ENCODE data around the gene LCN1. TPM values are rescaled to one million over a fixed set of nuclear protein-coding genes. Genes with fewer than 3 reads are reported as not detected.
"Not testable (repeated sequence)": the region's sequence is repeated elsewhere in the genome, so short reads cannot be mapped to it uniquely, and the experiment has no call there.

LCN1 gene
- total RNA-seq, 2 experiments from 2014 or later: not detected

DNA sequence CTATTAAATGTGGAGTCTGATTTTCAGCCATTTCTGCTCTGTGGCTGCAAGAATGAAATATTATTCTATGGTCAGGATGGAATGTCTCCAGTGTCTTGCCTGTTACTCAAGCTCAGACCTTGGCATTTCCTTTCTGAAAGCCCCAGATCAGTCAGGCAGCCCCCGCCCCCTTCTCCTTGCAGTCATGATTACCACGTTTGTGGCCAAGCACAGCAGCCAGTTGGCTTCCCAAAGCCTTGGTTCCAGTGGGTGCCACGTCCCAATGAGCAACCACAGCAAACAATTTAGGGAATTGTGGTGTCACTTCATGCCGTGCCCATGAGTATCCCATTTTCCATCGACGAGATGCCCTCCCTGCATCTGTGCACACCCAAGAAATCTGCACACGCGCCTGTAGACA is 15.0 kb downstream of the LCN1 start:
- CTCF ChIA-PET: no interaction called here
- POLR2A ChIA-PET: no interaction called here

DNA sequence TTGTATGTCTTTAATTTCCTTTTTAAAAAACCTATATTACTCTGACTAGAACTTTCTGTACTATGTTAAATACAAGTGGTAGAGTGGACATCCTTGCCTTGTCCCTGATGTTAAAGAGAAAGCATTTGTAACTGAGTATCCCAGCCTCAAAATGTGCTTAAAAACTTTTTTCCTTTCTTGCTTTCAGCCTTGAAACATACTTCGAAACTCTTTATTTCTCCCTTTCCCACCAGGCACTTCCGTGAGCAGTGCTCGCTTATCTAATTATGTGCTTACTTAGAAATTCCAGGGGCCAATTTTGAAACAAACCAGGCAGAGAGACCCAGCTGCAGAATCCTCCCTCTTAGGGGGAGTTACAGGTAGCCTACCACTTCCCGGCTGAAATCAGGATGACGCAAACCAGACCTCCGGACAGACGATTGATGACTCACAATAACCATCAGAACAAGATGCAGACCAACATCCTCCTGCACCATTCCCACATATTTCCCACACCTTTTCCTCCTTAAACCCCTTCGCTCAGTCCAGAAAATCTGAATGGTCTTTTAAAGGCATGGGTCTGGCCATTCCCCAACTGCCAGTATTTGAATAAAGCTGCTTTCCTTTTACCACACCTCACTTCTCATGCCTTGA is 22.1 kb downstream of the LCN1 start:
- CTCF ChIA-PET, POLR2A ChIA-PET: not testable (repeated sequence)

DNA sequence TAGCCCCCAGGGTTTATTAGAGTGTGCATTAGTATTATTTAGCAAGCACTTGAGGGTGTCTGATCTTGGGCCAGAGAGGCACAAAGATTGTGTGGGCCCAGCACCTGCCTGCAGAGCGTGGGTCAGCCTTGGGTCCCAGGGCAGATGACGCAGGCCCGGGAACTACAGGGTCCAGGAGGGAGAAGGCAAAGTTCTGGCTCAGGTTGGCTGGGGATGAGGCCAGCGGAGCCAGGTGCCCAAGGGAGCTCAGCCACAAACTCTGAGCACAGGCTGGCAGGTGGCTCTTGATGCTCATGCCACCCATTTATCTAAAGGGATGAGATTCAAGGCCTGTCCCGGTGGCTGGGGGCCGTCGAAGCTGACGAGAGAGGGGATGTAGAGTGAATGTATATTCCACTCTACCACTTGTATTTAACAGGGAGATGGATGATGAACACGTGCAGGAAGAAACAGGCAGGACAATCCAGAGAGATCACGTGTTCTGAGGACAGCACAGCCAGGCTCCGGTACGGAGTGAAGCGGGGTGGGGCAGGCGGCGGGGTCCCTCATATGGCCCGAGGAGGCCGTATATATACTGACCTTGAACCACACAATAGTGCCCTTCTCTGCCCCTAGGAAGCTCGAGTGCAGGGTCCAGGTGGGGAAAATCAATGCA is 23.9 kb downstream of the LCN1 start:
- ChIA-PET CTCF (no interaction called here), POLR2A (no interaction called here)

DNA sequence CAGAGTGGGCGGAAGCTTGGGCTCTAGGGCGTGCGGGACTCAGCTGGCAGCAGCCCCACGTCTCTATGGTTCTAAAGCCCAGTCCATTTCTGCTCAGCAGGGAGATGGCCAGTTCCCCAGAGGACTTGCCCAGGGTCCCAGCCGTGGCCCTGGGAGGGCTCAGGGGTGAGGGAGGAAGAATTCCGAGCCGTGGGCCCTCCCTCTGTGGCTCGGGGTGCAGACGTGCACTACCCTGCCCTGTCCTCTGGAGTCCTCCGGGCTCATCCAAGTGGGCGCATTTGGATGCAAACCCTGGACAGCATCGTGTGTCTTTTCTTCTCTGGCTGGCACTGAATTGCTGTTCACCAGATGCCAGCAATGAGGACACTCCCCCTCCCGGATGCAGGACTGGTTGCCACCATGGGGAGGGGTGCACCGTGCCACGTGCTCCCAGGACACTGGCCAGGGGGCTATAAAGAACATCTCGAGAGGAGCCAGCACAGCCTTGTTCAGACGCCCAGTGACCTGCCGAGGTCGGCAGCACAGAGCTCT is 24.5 kb downstream of the LCN1 start, which contains the start of gene OBP2A:
TSS of gene OBP2A (plus strand) at position 481 of the 531 bp plus-strand sequence. CDS start 55 bp downstream, outside the sequence.
- POLR2A ChIA-PET, CTCF ChIA-PET: not testable (repeated sequence)

DNA sequence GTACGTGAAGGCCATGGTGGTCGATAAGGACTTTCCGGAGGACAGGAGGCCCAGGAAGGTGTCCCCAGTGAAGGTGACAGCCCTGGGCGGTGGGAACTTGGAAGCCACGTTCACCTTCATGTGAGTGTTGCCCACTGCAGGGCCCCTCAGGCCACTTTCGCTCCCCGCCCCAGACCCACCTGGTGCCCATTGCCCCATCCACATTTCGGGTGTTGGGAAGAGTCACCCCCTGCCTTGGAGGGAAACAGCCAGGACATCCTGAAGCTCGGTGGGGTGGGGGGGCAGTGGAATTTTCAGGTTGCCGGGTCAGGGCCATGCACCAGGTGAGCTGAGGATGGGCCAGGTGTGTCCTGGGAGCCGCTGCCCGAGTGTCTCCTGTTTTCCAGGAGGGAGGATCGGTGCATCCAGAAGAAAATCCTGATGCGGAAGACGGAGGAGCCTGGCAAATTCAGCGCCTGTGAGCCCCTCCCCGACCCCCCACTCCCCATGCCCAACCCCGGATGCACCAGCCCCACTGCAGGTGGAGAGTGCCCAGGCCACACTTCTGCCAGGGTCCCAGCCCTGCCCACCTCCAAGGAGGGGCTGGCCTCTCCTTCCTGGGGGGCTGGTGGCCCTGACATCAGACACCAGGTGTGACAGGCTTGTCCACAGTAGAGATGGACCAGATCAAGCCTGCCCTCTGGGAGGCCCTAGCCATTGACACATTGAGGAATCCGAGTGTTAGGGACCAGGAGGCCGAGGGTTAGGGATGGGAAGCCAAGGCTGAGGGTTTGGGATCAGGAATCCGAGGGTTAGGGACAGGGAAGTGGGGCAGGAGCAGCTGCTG is 25.8 kb downstream of the LCN1 start:
- POLR2A ChIA-PET, CTCF ChIA-PET: not testable (repeated sequence)

DNA sequence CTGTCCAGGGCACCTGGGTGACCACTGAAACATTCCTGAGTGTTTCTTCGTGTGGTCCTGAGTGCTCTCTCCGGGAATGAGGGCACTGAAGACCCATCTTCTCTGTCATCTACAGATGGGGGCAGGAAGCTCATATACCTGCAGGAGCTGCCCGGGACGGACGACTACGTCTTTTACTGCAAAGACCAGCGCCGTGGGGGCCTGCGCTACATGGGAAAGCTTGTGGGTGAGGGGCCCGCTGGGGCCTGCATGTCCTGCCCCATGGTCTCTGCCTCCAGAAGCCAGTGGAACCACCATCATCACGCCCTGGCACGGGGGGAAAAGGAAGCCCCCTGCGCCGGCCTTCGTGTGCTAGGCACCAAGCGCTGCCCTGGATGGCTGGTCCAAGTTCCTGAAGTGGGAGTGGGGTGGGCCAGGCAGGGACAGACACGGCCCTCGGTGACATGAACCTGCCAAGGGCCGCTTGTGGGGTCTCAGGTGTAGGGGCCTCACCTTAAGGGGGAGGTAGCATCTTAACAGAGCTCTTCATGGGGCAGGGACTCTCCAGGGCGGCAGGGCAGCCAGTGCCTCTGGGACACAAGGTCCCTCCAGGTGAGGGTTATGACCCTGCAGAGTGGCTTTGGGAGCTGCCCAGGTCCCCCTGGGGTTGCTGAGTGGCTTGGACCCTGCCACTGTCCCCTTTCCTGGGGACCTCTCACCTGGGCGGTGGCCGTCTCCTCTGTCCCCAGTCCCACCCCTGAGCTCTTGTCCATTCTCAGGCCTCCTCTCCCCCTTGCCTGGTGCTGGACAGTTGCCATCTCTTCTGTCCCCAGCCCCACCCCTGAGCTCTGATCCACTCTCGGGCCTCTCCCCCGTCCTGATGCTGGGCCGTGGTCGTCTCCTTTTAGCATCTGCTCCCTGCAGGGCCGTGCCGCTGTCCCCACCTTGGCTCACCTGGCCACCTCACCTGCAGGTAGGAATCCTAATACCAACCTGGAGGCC is 26.8 kb downstream of the LCN1 start:
- ChIA-PET CTCF (no interaction called here), POLR2A (no interaction called here)

DNA sequence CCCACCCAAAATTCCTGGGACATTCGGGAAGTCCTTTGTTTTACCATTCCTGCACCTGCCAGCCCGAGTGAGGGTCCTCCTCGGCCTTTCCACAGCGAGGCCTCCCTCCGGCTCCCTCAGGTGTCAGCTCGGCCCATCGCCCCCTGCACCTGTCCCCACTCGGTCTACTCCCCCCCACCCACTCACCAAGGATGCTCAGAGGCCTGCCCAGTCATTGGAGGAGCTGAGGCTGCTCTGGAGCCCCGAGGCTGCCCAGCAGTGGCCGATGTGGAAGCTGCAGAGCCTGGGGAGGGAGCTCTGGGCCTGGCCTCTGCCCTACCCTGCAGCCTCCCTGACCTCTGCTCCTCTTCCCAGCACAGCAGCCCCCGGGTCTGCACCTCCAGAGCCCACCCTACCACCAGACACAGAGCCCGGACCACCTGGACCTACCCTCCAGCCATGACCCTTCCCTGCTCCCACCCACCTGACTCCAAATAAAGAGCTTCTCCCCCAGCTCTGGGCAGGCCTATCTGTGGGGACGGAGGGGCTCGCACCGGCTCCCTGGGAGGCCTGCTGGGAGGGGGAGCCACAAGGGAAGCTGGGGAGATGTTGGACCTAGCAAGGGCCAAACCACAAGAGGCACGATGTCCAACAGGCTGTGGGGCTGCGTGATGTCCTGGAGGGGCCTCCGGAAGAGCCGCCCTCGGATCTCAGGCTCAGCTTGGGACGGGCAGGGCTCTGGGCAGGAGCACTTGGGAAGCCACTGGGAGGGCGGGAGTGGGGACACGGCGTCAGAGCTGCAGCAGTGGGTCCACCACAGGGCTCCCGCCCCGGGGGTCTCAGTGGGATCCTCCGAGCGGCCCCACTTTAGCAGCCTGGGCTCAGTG is 28.5 kb downstream of the LCN1 start:
- POLR2A ChIA-PET, CTCF ChIA-PET: not testable (repeated sequence)

DNA sequence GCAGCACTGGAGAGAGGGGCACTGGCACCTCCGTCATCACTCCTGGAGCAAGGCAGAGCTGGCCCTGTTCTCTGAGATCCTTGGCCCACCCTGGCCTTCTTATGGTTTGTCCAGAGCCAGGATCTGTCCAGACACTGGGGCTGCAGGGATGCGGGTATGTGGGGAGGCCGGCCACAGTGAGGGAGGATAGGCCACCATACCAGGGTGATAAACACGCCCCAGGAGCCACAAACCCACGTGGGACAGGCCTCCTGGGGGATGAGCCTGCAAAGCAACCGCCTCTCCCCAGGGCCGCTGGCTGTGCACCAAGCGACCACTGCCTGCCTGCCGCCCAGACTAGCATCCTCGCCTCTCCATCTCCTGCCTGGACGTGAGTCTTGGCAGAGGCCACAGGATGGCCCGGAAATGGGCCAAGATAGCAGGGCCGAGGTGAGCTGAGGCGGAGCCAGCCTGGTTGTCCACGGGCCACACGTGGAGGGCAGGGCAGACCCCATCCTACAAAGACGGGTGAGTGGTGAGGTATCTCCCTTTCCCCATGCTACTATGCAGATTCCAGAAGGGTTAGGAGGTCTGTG is 29.2 kb downstream of the LCN1 start:
- POLR2A ChIA-PET: no interaction called here

DNA sequence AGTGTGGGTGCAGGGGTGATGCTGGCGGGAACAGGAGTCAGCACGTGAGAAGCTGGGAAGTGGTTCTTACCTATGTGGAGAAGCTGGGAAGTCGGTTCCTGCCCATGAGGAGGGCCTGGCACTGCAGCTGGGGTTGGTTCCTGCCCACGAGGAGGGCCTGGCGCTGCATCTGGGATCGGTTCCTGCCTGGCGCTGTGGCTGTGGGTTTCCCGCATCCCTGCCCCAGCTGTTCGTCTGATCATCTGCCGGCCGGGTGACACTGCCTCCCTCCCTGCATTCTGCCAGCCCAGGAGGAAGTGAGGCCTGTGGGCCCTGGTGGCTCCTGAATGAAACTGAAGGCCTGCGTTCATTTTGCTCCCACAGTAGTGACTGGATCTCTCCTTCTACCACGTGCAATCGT is 29.8 kb downstream of the LCN1 start:
- POLR2A ChIA-PET: no interaction called here
- CTCF ChIA-PET: no interaction called here

More for the DNA sequence above, 29.2 kb downstream of the LCN1 start:
- CTCF ChIA-PET: no interaction called here

DNA sequence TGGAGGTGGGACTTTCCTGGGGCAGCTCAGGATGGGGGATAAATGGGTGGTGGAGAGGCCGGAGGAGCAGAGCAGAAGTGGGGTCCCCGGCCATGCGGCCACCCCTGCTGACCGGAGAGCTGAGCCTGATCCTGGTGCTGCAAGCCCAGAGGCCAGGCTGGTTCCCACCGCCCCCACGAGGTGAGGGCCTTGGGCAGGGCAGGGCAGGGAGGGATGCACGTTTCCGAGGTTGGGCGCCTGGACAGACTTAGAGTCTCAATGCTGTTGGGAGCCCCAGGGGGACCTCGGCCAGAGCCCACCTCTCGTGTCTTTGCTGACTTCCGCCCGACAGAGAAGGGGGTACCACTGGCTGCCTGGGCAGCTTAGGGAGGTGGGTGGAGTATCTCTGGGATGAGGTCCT is 30.2 kb downstream of the LCN1 start:
- ChIA-PET CTCF (no interaction called here), POLR2A (no interaction called here)

DNA sequence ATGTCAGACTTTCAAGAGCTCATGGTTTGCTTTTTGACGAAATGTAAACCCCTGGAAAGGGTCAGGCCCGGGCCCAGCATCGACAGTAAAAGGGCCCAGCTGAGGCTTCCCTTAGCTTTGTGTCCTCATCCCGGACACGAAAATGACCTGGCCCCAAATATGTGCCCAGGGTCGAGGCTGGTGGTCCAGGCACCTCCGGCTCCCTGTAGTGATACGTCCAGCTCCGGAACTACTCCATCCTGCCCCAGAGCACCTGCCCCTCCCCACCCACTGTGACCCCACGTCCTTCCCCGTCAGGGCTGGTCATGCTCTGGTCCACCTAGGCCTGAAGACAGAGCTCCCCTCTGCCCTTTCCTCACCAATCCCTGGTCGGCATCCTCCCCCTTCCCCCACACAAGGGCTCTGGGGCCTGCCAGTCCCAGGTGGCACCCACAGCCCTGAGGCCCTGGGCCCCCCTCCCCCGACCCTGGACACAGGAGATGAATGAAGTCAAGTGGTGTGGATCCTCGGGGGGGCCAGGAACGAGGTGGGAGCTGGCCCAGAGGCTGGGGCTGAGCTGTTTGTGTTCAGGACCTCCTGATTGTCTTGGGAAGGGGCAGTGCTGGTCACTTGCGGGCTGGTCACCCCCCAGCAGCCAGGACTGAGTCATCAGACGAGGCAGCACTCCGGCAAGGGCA is 30.9 kb downstream of the LCN1 start:
- CTCF ChIA-PET: no interaction called here

DNA sequence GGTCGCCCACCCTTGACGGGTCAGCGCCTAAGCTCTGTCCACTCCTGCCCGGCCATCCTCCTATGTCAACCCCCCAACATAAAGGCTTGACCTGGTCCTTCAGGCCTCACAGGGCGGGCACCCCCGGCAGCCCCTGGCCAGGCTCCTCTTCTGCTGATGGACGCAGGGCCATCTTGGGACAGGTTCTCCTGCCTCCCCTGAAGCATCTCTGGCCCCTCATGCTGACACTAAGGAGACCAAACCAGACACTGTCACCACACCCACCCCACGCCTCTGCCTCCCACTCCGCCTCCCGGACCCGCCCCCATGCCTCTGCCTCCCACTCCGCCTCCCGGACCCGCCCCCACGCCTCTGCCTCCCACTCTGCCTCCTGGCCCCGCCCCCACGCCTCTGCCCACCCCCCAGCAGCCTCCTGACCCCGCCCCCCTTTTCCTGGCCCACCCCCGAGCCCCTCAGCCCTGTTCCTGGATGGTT is 31.5 kb downstream of the LCN1 start:
- POLR2A ChIA-PET: no interaction called here
- CTCF ChIA-PET: no interaction called here

More for the DNA sequence above, 30.9 kb downstream of the LCN1 start:
- POLR2A ChIA-PET: no interaction called here

DNA sequence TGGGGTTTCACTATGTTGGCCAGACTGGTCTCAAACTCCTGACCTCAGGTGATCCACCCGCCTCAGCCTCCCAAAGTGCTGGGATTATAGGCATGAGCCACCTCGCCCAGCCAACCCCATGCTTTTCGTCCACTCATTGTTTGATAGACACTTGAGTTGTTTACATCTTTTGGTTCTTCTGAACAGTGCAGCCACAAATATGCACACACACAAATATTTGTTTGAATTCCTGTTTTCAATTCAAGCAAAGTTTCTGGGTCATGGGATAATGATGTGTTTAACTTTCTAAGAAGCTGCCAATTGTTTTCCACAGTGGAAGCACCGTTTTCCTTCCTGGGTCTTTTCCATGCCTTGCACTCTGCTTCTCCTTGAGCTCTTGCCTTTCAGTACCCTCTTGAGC is 33.5 kb downstream of the LCN1 start:
- POLR2A ChIA-PET: no interaction called here
- CTCF ChIA-PET: no interaction called here

DNA sequence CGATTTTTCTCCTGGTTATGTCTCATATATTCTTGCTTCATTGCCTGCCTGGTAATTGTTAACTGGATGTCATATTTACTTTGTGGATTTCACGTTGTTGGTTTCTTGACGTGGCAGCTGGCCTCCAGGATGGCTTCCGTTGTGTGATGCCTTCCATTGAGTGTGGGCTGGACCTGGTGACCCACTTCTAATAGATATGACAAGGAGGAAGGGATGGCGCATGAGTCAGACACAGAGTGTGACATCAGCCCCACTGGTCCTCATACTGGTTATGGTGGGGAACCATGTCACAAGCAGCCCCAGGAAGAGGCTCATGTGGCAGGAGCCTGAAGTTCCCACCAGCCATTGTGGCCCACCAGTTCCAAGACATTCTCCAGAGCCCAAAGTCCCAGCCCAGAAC is 34.0 kb downstream of the LCN1 start:
- CTCF ChIA-PET: no interaction called here
- POLR2A ChIA-PET: no interaction called here

DNA sequence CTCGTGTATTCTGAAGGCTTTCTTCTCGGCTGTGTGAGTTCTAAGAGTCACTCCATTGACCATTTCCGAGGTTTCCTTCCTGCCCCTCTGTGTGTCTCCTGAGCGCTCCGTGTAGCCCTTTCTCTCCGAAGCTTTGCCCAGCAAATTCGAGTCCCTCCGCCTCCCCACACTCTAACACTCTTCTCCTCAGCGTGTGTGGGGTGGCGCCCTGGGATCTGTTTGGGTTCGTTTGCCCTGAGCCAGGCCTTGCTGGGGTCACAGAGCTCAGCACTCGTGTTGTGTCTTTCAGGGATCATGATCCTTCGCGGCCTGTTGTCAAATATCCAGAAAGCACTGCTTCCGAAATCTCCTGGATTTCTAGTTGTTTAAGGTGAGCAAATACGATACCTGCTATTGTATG is 34.7 kb downstream of the LCN1 start:
- POLR2A ChIA-PET: no interaction called here
- CTCF ChIA-PET: no interaction called here

DNA sequence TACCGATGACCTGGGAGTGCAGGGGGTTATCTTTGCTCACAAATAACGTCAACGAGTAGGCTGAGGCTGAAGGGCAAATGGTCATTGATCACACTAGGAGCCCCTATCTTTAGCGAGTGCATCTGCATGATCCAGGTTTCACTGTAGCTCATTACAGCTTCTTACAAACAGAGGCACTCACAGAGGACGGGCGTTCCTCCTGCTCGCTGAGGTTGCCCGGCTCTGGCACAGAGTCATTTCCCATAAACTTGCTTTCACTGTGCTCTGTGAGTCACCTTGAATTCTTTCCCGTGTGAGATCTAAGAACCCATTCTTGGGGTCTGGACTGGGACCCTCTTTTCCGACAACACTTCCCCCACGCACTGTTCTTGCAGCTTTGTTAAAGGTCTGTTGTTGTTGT is 38.4 kb downstream of the LCN1 start:
- ChIA-PET POLR2A (no interaction called here), CTCF (no interaction called here)

DNA sequence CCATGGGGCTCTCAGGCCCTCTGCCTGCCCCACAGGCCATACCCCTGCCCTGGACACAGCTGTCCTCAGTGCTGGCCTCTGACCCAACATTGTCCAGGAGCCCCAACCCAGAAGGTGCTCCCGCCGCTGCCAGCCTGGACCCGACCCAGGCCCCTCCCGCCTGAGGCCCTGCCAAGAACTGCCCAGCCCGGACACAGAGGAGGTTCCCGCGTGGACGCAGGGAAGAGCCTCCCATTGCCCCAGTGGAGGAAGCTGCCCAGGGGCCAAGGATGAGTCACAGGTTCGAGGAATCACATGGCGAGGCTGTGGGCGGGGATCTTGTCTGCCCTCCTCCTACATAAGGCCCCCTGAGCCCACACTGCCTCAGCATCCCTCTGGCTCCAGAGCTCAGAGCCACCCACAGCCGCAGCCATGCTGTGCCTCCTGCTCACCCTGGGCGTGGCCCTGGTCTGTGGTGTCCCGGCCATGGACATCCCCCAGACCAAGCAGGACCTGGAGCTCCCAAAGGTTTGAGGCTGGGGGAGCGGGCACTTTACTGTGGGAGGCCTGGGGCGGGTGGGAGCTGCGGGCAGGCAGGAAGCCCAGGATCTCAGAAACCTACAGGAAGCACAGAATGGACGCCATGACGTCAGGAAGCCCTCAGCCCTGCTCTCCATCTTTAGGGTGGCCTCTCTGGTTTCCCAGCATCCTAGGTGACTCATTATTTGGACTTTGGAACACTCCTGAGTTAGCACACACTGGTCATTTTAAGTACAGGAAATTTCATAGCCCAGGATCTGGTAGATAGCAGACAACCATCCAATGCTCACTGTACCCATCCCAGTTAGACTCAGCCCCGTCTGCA is 40.4 kb downstream of the LCN1 start, which contains the start of gene PAEP:
TSS of gene PAEP (plus strand) at position 366 of the 844 bp plus-strand sequence.
- CTCF ChIA-PET: no interaction called here
- POLR2A ChIA-PET: no interaction called here
